AG10803 (cell line): ENCODE measurements around the gene BIVM.

Source experiments
- DNase-seq: peaks from one replicate; pipeline ENCODE4 v3.0.0; 2010; ENCODE audit warnings: low read depth
- H3K4me3 ChIP-seq: 2 replicates; pipeline ENCODE4 v1.5.1; 2011; ENCODE audit warnings: mild to moderate bottlenecking, low read length, control low read depth
- TF ChIP-seq, protein P1 (sequence below): conservative IDR thresholded peaks from 2 replicates; pipeline ENCODE4 v1.5.1; 2011; ENCODE audit warnings: mild to moderate bottlenecking, low read length, control low read depth, inconsistent platforms

The BIVM gene

DNA sequence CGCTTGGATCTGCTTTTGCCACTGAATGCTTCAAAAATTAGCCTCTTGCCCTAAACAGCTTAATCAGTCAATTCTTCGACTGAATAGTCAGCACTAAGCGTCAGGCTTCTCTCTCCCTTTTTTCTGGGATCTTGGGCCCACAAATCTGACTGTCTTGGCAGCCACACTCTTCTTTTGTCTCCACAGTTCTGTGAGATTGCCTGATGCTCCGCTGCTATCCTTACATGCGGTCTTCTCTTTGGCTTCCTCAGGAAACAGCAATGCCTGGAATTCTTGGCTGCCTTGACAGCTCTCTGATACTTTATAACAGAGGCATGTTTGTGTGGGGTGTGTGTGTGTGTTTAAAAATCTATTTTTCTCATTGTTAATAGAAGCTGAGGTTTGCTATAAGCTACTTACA lies 79.6 kb downstream of the BIVM start:
- peak; percentile 76 for DNase-seq
- H3K4me3 ChIP-seq, result no peak overlapping the region
- TF ChIP-seq, protein P1, sequence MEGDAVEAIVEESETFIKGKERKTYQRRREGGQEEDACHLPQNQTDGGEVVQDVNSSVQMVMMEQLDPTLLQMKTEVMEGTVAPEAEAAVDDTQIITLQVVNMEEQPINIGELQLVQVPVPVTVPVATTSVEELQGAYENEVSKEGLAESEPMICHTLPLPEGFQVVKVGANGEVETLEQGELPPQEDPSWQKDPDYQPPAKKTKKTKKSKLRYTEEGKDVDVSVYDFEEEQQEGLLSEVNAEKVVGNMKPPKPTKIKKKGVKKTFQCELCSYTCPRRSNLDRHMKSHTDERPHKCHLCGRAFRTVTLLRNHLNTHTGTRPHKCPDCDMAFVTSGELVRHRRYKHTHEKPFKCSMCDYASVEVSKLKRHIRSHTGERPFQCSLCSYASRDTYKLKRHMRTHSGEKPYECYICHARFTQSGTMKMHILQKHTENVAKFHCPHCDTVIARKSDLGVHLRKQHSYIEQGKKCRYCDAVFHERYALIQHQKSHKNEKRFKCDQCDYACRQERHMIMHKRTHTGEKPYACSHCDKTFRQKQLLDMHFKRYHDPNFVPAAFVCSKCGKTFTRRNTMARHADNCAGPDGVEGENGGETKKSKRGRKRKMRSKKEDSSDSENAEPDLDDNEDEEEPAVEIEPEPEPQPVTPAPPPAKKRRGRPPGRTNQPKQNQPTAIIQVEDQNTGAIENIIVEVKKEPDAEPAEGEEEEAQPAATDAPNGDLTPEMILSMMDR, result no peak

DNA sequence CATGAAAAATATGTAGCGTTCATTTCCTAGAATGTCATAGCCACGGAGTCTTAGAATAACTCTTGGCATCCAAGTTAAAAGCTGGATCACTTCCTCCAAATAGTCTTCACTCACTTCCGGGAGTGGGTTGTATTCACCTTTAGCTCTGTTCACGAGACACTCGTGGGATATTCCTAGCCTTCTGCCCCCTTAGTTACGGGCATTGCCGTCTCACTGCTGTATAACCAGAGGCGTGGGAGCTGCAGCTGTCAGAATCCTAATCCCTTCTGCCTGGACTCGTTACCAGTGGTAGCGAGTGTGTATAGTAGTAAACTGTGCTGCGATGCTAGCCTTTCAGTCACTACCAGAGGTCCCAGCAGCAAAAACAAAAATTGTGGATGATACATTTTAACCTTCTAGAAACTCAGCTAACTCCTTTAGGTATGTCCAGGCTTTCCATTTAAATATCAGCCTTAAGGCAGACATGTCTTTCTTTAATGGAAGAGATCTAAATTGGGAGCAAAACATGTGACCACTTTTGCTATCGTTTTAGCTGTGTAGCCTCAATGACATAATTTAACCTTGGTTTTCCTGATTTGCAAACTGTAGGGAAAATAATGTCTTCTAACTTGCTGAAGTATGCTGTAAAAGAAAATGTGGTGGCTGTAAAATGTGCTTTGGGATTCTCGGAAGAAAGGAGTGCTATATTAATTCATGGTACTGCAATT lies 81.0 kb downstream of the BIVM start:
- TF ChIP-seq, protein P1, result no peak
- DNase-seq, result no peak

DNA sequence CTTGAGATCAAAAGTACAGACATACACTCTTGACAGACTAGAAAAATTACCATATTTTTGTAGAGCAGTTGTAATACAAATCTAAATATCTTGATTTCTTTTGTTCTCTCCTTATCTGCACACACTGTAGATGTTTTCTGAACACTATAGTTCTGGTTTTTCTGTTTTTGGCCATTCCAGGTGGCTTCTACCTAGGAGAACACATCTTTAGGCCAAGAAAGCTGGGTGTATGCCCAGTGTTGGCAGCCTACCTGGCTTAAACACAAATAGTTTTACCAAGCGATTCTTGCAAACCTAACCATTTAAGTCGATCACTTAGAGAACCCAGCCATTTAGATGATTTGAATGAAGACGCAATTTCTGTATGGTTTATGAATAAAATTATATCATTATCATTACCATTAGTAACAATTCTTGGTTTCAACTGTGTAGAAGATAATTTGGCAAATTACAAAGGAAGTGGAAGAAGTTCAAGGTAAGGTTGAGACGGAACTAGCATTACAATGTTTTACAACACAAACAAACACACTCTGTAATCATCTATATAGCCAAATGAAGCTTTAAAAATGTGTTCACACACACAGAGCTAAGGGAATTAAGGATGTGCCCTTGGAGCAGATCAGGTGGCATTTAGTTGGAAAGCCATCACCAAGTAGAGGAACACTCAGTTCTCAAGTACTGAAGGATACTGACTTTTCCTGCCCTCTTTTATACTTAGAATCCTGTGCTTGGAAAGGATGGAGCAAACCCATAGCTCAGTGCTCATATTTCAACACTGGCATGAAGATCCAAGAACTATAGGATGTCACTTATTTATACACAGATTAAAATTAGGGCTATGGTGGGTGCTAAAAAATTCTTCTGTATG lies 83.1 kb downstream of the BIVM start:
- DNase-seq, result no peak
- H3K4me3 ChIP-seq, result no peak overlapping the region
- TF ChIP-seq, protein P1, result no peak

More for the DNA sequence above, 81.0 kb downstream of the BIVM start:
- H3K4me3 ChIP-seq, result no peak overlapping the region
